ENCODE data around the gene LAMA1. TPM values are rescaled to one million over a fixed set of nuclear protein-coding genes. Genes with fewer than 3 reads are reported as not detected.

LAMA1 gene
- total and polyA plus RNA-seq, 10 of the 15 experiments (the other 5 are each of a cell fraction or from before 2014, with no cell fraction given), result under 0.01 to 1.9 (median 0.06) TPM; not detected in 6

DNA sequence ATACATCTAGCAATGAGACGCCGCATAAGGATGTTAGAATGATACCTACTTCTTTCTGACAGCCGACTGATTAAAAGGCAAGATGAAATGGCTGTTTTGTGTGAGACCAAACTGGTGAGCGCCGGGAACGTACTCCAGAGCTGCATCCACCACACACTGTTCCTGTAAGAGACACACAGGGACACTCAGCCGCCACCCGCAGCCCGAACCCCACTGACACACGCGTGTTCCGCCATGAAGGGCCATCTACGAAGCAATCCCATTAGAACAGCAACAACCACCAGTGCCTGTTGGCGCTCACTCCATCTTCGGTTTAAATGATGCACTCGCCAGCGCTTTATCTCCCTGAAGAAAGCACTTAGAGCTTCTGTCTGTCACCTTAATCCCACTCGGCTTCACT, 162.3 kb downstream of the LAMA1 start:
- ATAC-seq (no peak), DNase-seq (ENCODE audit: low read depth, low spot score) (no peak), FAIRE-seq (no peak)
- SMC1A ChIA-PET (ENCODE audit: uncharacterized antibody, unreplicated experiment), result no interaction called here
- BruUV-seq (replicated peaks), result no TSS peak
- POLR2A ChIA-PET, result no interaction called here
- no peaks in the 10 kb centered on the region for H3K4me1 ChIP-seq (ENCODE audit: control insufficient read depth, insufficient read depth, low read length)
- no peaks in the 10 kb centered on the region for H3K79me2 ChIP-seq (ENCODE audit: control insufficient read depth, insufficient read depth, low read length)
- no peak overlapping the region for H3K4me2 ChIP-seq (ENCODE audit: control insufficient read depth, insufficient read depth)
- H2AFZ ChIP-seq (ENCODE audit: control insufficient read depth, low read depth, low read length), result no peak overlapping the region
- RAD21 ChIA-PET (ENCODE audit: unreplicated experiment), result no interaction called here
- WGBS (ENCODE audit: insufficient coverage, insufficient replicate concordance, low lambda C conversion rate, missing lambda C conversion rate), result 42% methylated on average over 18 of the region's 18 CpGs
- H3K27me3 ChIP-seq (replicated peaks in 1 of 2; ENCODE audit: control insufficient read depth in 2 of 2, insufficient read depth in 2 of 2, low read length in 1 of 2), result no peaks in the 10 kb centered on the region; a peak in 1 of 4 replicates
- no peaks in the 10 kb centered on the region for H4K20me1 ChIP-seq (ENCODE audit: control insufficient read depth, insufficient read depth)
- in situ Hi-C loops (cut with MboI) (no loop called here), intact Hi-C loops (cut with micrococcal nuclease; ENCODE audit: unreplicated experiment) (no loop called here)
- no peaks in the 10 kb centered on the region for H3K36me3 ChIP-seq (ENCODE audit: control insufficient read depth in 2 of 2, insufficient read depth in 2 of 2, low read length in 1 of 2)
- H3K9ac ChIP-seq (ENCODE audit: control insufficient read depth, insufficient read depth, low read length), result no peak overlapping the region
- no peak overlapping the region for H3K4me3 ChIP-seq
- CTCF ChIA-PET, result no interaction called here
- no peak overlapping the region for H3K27ac ChIP-seq (ENCODE audit: control insufficient read depth, insufficient read depth)
- H3K9me3 ChIP-seq (replicated peaks; ENCODE audit: control insufficient read depth, insufficient read depth, low read length), result no peaks in the 10 kb centered on the region
- TF ChIP-seq RBBP5 (conservative IDR thresholded peaks at IDR 0.05) (no peak), RELA (IDR thresholded peaks at IDR 0.05; ENCODE audit: borderline replicate concordance, partially characterized antibody) (no peak), POLR2AphosphoS5 (IDR thresholded peaks at IDR 0.05; ENCODE audit: low read length) (no peak), CBX3 (IDR thresholded peaks at IDR 0.05; ENCODE audit: borderline replicate concordance, low read depth) (no peak), ZNF24 (IDR thresholded peaks at IDR 0.05) (no peak), HDGF (IDR thresholded peaks at IDR 0.05) (no peak), RUNX3 (IDR thresholded peaks at IDR 0.05; ENCODE audit: low read length) (no peak), PBX3 (IDR thresholded peaks at IDR 0.05; ENCODE audit: insufficient replicate concordance, low read depth, low read length) (no peak), ZZZ3 (IDR thresholded peaks at IDR 0.05; ENCODE audit: control insufficient read depth, insufficient read length, low read depth) (no peak), STAT3 (IDR thresholded peaks at IDR 0.05; ENCODE audit: low read depth, low read length) (no peak)
- TF ChIP-seq, protein P1, sequence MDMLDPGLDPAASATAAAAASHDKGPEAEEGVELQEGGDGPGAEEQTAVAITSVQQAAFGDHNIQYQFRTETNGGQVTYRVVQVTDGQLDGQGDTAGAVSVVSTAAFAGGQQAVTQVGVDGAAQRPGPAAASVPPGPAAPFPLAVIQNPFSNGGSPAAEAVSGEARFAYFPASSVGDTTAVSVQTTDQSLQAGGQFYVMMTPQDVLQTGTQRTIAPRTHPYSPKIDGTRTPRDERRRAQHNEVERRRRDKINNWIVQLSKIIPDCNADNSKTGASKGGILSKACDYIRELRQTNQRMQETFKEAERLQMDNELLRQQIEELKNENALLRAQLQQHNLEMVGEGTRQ (IDR thresholded peaks at IDR 0.05; ENCODE audit: borderline replicate concordance, low read depth, low read length), result no peak
- TF ChIP-seq, protein P2, sequence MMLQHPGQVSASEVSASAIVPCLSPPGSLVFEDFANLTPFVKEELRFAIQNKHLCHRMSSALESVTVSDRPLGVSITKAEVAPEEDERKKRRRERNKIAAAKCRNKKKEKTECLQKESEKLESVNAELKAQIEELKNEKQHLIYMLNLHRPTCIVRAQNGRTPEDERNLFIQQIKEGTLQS (IDR thresholded peaks at IDR 0.05; ENCODE audit: borderline replicate concordance, extremely low read depth, low read depth, low read length), result no peak
- TF ChIP-seq, protein P3, sequence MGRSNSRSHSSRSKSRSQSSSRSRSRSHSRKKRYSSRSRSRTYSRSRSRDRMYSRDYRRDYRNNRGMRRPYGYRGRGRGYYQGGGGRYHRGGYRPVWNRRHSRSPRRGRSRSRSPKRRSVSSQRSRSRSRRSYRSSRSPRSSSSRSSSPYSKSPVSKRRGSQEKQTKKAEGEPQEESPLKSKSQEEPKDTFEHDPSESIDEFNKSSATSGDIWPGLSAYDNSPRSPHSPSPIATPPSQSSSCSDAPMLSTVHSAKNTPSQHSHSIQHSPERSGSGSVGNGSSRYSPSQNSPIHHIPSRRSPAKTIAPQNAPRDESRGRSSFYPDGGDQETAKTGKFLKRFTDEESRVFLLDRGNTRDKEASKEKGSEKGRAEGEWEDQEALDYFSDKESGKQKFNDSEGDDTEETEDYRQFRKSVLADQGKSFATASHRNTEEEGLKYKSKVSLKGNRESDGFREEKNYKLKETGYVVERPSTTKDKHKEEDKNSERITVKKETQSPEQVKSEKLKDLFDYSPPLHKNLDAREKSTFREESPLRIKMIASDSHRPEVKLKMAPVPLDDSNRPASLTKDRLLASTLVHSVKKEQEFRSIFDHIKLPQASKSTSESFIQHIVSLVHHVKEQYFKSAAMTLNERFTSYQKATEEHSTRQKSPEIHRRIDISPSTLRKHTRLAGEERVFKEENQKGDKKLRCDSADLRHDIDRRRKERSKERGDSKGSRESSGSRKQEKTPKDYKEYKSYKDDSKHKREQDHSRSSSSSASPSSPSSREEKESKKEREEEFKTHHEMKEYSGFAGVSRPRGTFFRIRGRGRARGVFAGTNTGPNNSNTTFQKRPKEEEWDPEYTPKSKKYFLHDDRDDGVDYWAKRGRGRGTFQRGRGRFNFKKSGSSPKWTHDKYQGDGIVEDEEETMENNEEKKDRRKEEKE (IDR thresholded peaks at IDR 0.05), result no peak
- TF ChIP-seq, protein P4, sequence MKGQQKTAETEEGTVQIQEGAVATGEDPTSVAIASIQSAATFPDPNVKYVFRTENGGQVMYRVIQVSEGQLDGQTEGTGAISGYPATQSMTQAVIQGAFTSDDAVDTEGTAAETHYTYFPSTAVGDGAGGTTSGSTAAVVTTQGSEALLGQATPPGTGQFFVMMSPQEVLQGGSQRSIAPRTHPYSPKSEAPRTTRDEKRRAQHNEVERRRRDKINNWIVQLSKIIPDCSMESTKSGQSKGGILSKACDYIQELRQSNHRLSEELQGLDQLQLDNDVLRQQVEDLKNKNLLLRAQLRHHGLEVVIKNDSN (IDR thresholded peaks at IDR 0.05; ENCODE audit: borderline replicate concordance, extremely low read length, insufficient read depth, low read depth, low read length), result no peak
- TF ChIP-seq, protein P5, sequence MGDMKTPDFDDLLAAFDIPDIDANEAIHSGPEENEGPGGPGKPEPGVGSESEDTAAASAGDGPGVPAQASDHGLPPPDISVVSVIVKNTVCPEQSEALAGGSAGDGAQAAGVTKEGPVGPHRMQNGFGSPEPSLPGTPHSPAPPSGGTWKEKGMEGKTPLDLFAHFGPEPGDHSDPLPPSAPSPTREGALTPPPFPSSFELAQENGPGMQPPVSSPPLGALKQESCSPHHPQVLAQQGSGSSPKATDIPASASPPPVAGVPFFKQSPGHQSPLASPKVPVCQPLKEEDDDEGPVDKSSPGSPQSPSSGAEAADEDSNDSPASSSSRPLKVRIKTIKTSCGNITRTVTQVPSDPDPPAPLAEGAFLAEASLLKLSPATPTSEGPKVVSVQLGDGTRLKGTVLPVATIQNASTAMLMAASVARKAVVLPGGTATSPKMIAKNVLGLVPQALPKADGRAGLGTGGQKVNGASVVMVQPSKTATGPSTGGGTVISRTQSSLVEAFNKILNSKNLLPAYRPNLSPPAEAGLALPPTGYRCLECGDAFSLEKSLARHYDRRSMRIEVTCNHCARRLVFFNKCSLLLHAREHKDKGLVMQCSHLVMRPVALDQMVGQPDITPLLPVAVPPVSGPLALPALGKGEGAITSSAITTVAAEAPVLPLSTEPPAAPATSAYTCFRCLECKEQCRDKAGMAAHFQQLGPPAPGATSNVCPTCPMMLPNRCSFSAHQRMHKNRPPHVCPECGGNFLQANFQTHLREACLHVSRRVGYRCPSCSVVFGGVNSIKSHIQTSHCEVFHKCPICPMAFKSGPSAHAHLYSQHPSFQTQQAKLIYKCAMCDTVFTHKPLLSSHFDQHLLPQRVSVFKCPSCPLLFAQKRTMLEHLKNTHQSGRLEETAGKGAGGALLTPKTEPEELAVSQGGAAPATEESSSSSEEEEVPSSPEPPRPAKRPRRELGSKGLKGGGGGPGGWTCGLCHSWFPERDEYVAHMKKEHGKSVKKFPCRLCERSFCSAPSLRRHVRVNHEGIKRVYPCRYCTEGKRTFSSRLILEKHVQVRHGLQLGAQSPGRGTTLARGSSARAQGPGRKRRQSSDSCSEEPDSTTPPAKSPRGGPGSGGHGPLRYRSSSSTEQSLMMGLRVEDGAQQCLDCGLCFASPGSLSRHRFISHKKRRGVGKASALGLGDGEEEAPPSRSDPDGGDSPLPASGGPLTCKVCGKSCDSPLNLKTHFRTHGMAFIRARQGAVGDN (IDR thresholded peaks at IDR 0.05), result no peak

All from GM12878 (cell line).